CD4-positive, alpha-beta T cell treated with Interleukin-15 for 4 hours (primary cell): ENCODE results near the gene LANCL1.
A peak's percentile ranks its signal among the peaks of the same experiment; 100 is the strongest.

Source experiments
- DNase-seq: peaks from one replicate; pipeline ENCODE4 v3.0.0-alpha.2; 2020; ENCODE audit warnings: low spot score

LANCL1 gene

GRCh38 chr2:210476194-210477128, at the start of gene LANCL1:
TSS of gene LANCL1 (minus strand) at chr2:210476759. CDS start at chr2:210476396, 363 bp downstream.
- DNase-seq, result peak; percentile 88

GRCh38 chr2:210524533-210524932, 48.0 kb upstream of the LANCL1 start:
- DNase-seq, result no peak

GRCh38 chr2:210523650-210524289, 47.2 kb upstream of the LANCL1 start:
- DNase-seq, result no peak

GRCh38 chr2:210522399-210522798, 45.8 kb upstream of the LANCL1 start:
- DNase-seq, result no peak

GRCh38 chr2:210519594-210519993, 43.0 kb upstream of the LANCL1 start:
- no peak for DNase-seq

GRCh38 chr2:210517264-210517663, 40.7 kb upstream of the LANCL1 start:
- DNase-seq, result no peak

GRCh38 chr2:210515911-210516310, 39.4 kb upstream of the LANCL1 start:
- DNase-seq, result no peak

GRCh38 chr2:210503725-210504191, 27.2 kb upstream of the LANCL1 start:
- DNase-seq, result no peak

- peak; percentile 36 for DNase-seq
Observed at GRCh38 chr2:210503001-210503623, 26.6 kb upstream of the LANCL1 start.

- no peak for DNase-seq
Observed at GRCh38 chr2:210496512-210496911, 20.0 kb upstream of the LANCL1 start.

- no peak for DNase-seq
Observed at GRCh38 chr2:210493528-210493927, 17.0 kb upstream of the LANCL1 start.

- DNase-seq, result no peak
Observed at GRCh38 chr2:210481601-210482175, 5.1 kb upstream of the LANCL1 start.

GRCh38 chr2:210480764-210481163, 4.2 kb upstream of the LANCL1 start:
- no peak for DNase-seq

- DNase-seq, result no peak
Observed at GRCh38 chr2:210480079-210480478, 3.5 kb upstream of the LANCL1 start.

- DNase-seq, result no peak
Observed at GRCh38 chr2:210478661-210479060, 2.1 kb upstream of the LANCL1 start.

- peak; percentile 16 for DNase-seq
Observed at GRCh38 chr2:210477496-210477895, 937 bp upstream of the LANCL1 start.

GRCh38 chr2:210475706-210476105, 853 bp downstream of the LANCL1 start:
- no peak for DNase-seq

GRCh38 chr2:210474776-210475175, 1.8 kb downstream of the LANCL1 start:
- no peak for DNase-seq

GRCh38 chr2:210461401-210461800, 15.2 kb downstream of the LANCL1 start:
- no peak for DNase-seq

- DNase-seq, result no peak
Observed at GRCh38 chr2:210460322-210461227, 16.0 kb downstream of the LANCL1 start.

- no peak for DNase-seq
Observed at GRCh38 chr2:210459880-210460279, 16.7 kb downstream of the LANCL1 start.
